ENCODE measurements around the gene BTBD9. TPM values are rescaled to one million over a fixed set of nuclear protein-coding genes. Genes with fewer than 3 reads are reported as not detected.
A peak's percentile ranks its signal among the peaks of the same experiment; 100 is the strongest.

Gene BTBD9
- total and polyA plus RNA-seq, 9 of the 15 experiments (the other 6 are each of a cell fraction or from before 2014, with no cell fraction given): 0.08 to 1.6 (median 0.58) TPM

- Histone ChIP-seq H3K27me3 (ENCODE audit: control insufficient read depth in 2 of 2, insufficient read depth in 2 of 2, low read length in 2 of 2) (peaks cover 4% of the 10 kb centered on the region in 2 experiments; a peak in 1 of 5 replicates), H3K36me3 (ENCODE audit: control insufficient read depth, insufficient read depth, low read length) (no peaks in the 10 kb centered on the region), H3K4me2 (ENCODE audit: insufficient read depth, low read length) (peak overlapping the region; percentile 67), H3K27ac (ENCODE audit: extremely low read depth, low read depth, low read length) (no peak overlapping the region), H3K9me1 (ENCODE audit: control insufficient read depth, insufficient read depth, low read length) (no peaks in the 10 kb centered on the region), H3K4me1 (replicated peaks in 1 of 2; ENCODE audit: control insufficient read depth in 2 of 2, insufficient read depth in 2 of 2, low read length in 2 of 2) (0 out of 5 replicates have a peak, but pooled peaks cover 0 to 5% of the 10 kb centered on the region in 2 experiments), H3K4me3 (no peak overlapping the region), H2AFZ (ENCODE audit: low read depth, low read length) (peak overlapping the region; percentile 60), H3K9ac (ENCODE audit: insufficient read depth in 1 of 2, low read depth in 2 of 2, low read length in 2 of 2) (no peak overlapping the region), H3K9me3 (replicated peaks; ENCODE audit: control insufficient read depth, insufficient read depth, low read depth, low read length) (no peaks in the 10 kb centered on the region), H3K79me2 (ENCODE audit: control insufficient read depth, insufficient read depth, low read length) (no peaks in the 10 kb centered on the region), H4K20me1 (replicated peaks; ENCODE audit: control insufficient read depth, insufficient read depth, low read length) (no peaks in the 10 kb centered on the region)
- intact Hi-C loops (cut with micrococcal nuclease) (no loop called here), in situ Hi-C loops (cut with MboI) (no loop called here)
- DNase-seq (ENCODE audit: extremely low read depth in 1 of 4, low spot score in 3 of 4): peak in 2 of 4 experiments; percentile 9 to 12
- BruUV-seq (replicated peaks): no TSS peak
- FAIRE-seq: peak; percentile 57
- WGBS (ENCODE audit: insufficient coverage, low coverage, missing lambda C conversion rate): 3% methylated on average over 9 of the region's 9 CpGs
- ATAC-seq: no peak; the same call in 2 of the 3 replicates
- POLR2A ChIA-PET: interaction anchor here (0.7 kb wide), 1 partner anchor 19 kb away, joined by 3 read pairs; no protein-coding TSS in a partner anchor
- CTCF ChIA-PET (ENCODE audit: low intra/inter-chr PET ratio): no interaction called here
- TF ChIP-seq ZNF561 (CRISPR knock-in tag; conservative IDR thresholded peaks at IDR 0.05) (no peak), DIDO1 (tag; IDR thresholded peaks at IDR 0.05; ENCODE audit: low read depth) (peak; percentile 32; the same call in 1 of the 2 replicates), ETV6 (IDR thresholded peaks at IDR 0.05; ENCODE audit: borderline replicate concordance in 1 of 2, low read depth in 2 of 2, low read length in 1 of 2) (no peak), ETV6 (CRISPR knock-in tag; IDR thresholded peaks at IDR 0.05; ENCODE audit: borderline replicate concordance) (no peak), ZFP1 (CRISPR knock-in tag; IDR thresholded peaks at IDR 0.05) (peak; percentile 100), NCOR1 (IDR thresholded peaks at IDR 0.05) (0 out of 2 replicates have a peak, but pooled peaks have one; percentile 10), GABPA (tag; conservative IDR thresholded peaks at IDR 0.05; ENCODE audit: low read depth) (no peak), KDM1A (IDR thresholded peaks at IDR 0.05) (peak in 1 of 2 experiments; percentile 11; a peak in 1 of 4 replicates), TRIM24 (IDR thresholded peaks at IDR 0.05) (peak; percentile 32 to 44; a peak in 1 of 4 replicates), PBX2 (CRISPR knock-in tag; IDR thresholded peaks at IDR 0.05; ENCODE audit: low read depth) (no peak), PBX2 (tag; conservative IDR thresholded peaks at IDR 0.05; ENCODE audit: low read depth) (peak; percentile 91), NFE2 (IDR thresholded peaks at IDR 0.05; ENCODE audit: low read depth) (0 out of 2 replicates have a peak, but pooled peaks have one; percentile 9), ATF3 (IDR thresholded peaks at IDR 0.05) (peak; percentile 81), ATF3 (CRISPR knock-in tag; conservative IDR thresholded peaks at IDR 0.05) (no peak), FOSL1 (tag; conservative IDR thresholded peaks at IDR 0.05) (peak; percentile 81), JUND (IDR thresholded peaks at IDR 0.05; ENCODE audit: borderline replicate concordance, low read depth, low read length) (peak; percentile 64; the same call in 1 of the 2 replicates), JUND (tag; IDR thresholded peaks at IDR 0.05; ENCODE audit: borderline replicate concordance, low read depth, low read length) (peak; percentile 87; the same call in 2 of the 3 replicates), PKNOX1 (IDR thresholded peaks at IDR 0.05) (peak; percentile 90)
These were observed 391.1 kb downstream of the BTBD9 start for GRCh38 chr6:38248500-38249234.
